ENCODE results near the gene PTPRM. TPM values are rescaled to one million over a fixed set of nuclear protein-coding genes. Genes with fewer than 3 reads are reported as not detected.

PTPRM gene
- total RNA-seq, 1 donor from 2014 or later = 59.0 TPM

DNA sequence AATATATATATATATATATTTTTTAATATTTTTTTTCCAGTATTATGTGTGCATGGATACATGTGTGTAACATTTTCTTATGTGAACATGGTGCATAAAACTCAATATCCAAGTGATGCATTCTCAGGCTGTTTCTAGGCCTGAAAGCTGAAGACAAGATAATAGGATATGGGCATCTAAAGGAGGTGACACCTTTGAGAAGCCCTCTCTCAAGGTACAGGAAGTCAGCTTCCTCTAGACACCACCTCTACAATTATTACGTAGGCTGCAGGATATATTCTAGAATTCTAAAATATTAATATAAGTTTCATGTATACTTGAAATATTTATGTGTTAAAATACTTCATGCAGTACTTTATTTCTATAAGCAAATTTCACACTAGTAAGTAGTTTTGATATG lies 327.5 kb downstream of the PTPRM start:
- no peak for DNase-seq (ENCODE audit: low read depth, low spot score)

DNA sequence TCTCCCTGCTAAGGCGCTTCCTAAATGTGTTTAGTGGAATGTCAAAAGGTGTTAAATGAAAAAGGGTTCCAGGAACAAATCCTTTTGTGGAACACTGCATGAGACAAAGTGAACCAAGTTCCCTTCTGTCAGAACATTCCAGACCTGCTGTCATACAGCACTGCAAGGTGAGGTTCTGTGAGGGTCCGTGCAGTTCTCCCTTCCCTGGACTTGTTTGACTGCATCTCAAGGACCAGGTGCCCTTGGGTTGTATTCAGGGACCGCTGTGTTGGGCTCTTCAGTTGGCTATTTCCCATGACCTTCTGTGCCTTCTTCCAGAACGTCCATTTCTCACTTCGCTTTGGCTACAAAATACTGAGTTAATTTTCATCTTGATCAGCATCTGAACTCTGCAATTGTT lies 328.2 kb downstream of the PTPRM start:
- no peak for DNase-seq (ENCODE audit: low read depth, low spot score)

DNA sequence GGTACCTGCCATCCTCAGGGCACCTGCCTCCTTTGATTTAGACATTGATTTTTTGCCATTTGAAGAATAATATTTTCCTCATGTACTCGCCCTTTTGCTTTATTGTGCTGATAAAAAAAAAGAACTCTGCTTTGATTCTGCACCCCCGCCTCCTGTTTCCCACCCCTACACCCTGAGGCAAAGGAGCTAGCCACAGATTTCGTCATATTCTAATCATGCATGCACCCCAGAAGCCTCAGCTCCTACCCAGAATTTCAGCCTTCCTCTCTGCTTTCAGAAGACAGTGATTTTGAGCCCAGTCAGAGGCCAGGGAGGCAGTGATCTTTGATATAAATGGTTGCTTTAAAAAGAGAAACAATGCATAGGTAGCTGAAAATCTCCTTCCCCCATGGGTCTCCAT lies 329.0 kb downstream of the PTPRM start:
- no peak for DNase-seq (ENCODE audit: low read depth, low spot score)

DNA sequence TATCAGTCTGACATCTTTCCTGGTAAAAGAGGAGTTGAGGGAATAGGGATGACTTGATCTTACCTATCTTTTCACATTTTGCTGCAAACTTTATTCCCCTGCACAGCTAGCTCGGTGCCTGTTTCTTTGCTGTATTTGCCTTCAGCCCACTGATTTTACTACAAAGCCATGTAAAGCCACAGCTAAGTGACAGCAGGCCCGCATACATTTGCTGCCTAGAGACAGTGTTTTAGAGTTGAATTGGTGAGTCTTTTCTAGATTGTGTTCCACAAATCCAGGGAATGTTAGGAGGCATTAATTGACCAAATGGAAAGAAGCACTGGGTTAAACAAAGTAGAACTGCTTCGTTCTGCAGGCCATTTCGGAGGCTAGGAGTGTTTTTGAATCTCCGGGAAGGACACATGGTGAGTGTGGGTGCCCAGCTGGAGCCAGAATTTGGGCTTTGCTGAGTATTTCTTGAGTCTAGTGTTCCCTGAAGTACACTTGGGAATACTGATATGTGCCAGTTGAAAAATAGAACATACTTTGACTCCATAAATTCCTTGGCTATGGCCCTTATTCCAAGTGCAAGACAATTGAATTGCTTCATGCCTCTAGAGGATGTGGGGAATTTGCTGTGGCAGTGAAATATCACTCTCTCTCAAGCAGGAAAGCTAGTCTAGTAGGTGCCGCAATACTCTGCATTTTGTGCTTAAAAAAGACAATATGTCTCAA lies 329.8 kb downstream of the PTPRM start:
- DNase-seq (ENCODE audit: low read depth, low spot score) = no peak

DNA sequence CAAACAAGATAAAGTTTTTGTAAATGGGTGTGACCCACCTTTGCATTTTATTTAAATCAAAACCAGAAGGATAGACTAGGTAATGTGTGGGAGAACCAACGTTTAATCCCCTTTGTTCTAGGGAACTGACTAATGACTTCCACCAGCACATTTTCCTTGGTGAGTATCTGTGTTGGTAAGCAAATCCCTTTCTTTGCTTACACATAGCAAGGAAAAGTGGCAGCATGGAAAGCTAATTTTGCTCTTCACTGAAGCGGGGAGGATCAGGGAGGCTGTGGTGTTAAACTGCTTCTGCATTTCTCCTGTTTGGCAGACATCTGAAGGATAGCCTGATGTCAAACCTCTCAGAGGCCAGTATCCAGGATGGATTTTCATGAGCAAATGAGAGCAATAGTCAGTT lies 331.1 kb downstream of the PTPRM start:
- DNase-seq (ENCODE audit: low read depth, low spot score) = no peak

DNA sequence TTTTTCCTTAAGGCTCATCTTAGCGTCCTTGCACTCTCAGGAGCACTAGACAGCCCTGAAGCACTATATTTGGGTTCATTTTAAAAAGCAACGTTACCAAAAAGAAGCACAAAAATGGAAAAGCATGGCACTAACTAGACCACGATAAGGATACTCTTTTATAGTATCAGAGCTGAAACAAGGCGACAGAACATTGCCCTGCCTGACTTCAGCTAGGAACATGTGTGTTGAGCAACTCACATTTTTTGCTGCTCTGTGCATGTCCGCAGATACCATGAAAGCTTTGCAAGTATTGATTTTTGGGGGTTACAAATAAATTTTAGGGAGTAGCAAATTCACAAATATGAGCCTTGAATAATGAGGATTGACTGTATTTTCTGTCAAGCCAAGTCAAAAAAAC lies 332.0 kb downstream of the PTPRM start:
- DNase-seq (ENCODE audit: low read depth, low spot score) = no peak

DNA sequence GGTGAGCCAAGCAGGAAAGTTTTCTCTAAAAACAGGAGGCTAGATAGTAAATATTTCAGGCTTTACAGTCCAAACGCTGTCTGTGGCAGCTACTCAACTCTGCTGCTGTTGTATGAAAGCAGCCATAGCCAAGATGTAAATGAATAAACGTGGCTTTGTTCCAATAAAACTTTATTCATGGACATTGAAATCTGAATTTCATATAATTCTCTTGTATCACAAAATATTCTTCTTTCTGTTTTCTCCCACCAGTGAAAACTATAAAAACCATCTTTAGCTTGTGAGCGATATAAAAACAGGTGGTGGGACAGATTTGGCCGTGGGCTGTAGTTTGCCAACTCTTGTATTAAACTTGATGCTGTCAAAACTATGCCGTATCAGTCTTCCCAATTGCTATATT lies 333.0 kb downstream of the PTPRM start:
- DNase-seq (ENCODE audit: low read depth, low spot score) = no peak

DNA sequence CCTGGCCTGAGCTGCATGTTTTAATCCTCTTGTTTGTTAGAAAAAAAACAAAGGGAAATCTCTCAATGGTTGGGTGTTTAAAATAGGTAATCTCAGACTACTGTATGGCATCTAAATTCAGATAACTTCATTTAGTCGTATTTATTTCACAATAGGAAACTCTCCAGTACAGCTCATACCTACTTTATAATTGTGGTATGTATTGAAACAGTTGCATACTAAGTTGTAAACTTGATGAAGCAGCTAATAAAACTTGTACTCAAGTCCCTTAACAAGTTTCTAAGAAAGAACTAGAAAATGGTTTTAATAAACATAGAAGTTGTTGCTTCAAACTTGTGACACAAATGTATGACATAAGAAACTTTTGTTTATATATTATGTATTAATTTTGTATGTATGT lies 334.5 kb downstream of the PTPRM start:
- DNase-seq (ENCODE audit: low read depth, low spot score) = no peak

DNA sequence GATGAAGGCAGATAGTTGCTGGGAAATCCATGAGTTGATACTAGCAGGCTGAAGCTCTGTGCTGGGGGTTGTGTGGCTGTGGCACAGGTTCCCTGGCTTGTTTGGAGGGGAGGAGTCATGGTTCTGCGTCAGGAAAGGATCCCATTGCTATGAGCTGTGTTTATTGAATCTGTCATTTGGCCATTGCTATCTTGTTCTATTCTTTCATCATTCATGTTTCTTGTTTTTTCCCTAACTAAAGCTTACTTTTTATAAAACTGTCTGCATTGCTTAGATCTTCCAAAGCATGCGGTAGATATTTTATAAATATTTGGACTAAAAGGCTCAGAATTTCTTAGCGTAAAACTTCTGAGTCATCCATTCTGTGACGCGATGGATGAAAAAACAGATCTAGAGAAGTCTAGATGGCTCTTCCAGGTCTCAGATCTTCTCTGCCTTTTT lies 335.3 kb downstream of the PTPRM start:
- no peak for DNase-seq (ENCODE audit: low read depth, low spot score)

DNA sequence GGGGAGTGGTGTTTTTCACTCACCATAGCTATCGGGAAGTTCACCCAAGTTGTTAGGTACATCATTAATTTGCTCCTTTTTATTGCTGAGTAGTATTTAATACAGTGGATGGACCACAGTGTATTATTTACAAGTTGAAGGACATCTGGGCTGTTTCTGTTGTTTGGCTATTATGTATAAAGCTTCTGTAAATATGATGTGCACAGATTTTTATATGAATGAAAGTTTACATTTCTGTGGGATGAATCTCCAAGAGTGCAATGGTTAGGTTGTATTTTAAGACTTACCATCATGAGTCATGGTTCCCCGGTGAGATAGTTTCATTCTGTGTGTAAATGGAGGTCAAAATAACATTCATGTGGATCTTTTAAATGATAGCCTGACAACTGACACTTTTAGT lies 337.4 kb downstream of the PTPRM start:
- DNase-seq (ENCODE audit: low read depth, low spot score) = no peak

DNA sequence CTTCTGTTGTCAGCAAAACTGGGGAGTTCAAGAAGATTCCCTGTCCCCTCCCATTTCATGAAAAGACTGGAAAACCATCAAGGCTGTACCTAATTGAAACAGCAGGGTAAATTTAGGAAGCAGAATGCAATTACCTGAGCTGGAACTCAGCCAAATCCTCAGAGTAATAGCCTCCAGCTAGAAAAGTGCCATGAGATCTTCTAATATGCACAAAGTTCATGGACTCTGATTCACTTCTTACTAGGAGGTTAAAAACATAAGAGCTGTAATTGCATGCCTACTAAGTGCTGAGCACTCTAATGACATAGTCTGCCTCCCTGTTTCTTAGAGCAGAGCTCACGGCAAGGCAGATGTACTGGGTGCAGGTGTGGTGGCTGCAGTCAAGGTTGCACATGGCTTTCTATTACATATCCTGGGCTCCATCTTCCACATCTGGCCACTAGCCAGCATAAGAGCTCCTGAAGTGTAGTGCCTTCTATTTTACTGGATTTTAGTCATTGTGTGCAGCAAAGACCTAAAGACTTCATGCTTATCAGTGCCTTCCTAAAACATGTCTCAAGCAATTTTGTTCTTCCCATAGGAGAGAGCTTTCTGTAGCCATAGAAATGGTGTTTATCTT lies 341.7 kb downstream of the PTPRM start:
- DNase-seq (ENCODE audit: low read depth, low spot score) = no peak

DNA sequence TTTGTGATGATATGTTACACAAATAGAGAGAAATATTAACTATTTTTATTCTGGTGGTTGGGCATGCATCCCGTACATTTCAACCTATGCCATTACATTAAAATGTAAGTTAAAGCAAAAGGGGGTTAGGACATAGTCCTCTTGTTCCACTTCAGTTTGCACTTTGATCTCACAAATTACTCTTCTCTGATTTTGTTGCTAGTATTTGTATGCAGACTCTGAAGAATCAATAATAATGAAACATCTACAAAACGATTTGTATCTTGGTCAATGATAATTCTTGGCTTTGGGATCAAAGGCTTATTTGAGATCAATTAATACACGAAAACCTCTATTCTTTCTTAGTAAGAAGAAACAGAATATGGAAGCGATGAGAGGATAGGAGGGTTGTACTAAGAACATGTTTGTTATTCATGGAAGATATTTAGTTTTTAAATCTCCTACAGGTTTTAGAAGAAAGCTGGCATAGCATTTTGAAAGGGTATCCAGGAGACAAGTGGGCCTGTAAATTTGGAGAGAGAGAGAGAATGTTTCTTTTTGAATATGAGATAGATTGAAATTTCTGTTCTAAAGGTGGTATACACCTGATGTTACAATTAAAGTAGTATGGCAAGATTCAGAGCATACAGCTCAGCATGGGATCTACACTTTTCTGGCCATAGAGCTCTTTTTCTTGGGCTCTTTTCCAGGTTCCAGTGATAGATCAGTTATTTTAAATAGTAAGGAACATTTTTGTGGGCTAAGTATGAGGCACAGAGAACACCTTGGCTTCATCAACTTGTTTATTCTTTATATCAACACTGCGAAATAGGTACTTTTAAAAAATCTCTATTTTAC lies 347.9 kb downstream of the PTPRM start:
- no peak for DNase-seq (ENCODE audit: low read depth, low spot score)

DNA sequence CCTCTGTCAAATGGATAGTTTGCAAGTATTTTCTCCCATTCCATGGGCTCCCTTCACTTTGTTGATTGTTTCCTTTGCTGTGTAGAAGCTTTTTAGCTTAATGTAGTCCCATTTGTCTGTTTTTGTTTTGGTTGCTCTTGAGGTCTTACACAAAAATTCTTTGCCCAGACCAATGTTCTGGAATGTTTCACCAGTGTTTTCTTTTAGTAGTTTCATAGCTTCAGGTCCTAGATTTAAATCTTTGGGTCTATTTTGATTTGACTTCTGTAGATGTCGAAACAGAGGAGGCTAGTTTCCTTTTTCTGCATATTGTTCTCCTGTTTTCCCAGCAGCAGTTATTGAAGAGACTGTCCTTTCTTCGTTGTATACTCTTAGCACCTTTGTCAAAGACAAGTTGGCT lies 351.6 kb downstream of the PTPRM start:
- DNase-seq (ENCODE audit: low read depth, low spot score) = no peak

DNA sequence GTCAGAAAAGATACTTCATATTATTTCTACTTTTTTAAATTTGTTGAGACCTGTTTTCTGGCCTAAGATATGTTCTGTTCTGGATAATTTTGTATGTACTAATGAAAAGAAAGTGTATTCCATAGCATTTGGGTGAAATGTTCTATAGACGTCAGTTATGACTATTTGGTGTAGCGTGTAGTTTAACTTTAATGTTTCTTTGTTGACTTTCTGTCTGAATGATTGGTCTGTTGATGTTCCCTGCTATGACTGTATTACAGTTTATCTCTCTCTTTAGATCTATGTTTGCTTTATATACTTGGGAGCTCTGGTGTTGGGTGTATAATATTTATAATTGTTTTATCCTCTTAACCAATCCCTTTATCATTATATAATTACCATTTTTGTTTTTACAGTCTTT lies 352.4 kb downstream of the PTPRM start:
- no peak for DNase-seq (ENCODE audit: low read depth, low spot score)

DNA sequence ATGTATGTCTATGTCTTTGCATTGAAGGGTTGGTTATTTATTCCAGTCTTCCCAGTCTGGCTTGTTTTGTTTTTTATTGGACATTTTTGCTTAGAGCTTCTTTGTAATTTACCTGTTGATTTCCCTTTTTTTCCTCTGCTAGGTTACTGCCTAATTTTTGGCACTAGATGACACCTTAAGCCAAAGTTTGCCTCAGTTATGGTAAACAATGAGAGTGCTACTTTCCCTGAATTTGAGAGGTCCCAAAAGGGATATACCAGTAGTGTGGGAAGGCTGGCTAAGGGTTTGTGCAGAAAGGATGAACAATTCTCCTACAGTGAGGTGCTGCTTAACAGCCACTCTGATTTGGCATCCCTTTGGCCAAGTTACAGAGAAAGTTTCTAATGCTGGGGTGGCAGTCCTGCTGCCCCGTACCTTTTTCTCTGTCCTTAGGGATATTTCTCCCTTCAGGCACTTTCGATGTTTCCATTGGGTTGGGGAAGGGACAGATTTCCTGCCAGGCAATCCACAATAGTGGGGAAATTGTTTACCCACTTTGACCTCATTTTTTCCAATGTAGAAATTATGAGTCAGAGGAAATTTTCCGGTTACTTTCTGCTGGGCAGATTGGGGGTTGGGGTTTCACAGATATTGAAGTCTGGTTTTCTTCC lies 354.9 kb downstream of the PTPRM start:
- peak; percentile 70 for DNase-seq (ENCODE audit: low read depth, low spot score)

DNA sequence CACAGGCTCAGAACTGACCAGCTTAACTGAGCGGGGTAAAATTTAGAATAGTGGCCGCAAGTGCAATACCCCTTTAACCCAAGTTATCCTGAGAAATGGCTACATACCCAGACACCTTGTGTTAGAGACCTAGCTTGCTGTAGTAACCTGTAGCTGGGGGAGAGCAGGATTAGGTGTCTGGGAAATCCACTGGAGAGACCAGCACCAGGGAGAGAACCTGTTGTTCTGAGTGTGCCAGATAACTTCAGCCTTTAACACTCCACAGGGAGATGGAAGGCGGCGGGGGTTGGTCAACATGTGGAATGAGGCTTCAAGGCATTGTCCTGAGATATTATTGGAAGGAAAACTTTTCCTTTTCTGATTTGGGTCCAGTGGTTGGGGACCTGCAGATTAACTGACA lies 356.0 kb downstream of the PTPRM start:
- no peak for DNase-seq (ENCODE audit: low read depth, low spot score)

DNA sequence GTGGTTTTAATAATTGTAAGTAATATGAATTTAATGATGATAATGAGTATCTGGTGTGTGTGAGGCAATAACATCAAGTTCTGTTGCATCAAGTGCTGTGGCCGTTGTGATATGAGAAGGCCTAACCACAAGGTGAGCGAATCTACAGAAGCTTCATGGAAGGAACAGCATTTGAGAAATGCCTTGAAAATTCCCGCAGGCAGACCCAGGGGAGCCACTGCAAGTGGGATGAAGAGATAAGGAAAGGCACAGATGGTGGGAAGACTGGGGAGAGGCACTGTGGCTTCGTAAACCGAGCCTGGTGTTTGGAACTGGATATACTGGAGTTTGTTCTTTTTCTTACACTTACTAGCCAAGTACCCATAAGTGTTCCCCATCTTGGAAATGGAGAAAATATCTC lies 357.5 kb downstream of the PTPRM start:
- no peak for DNase-seq (ENCODE audit: low read depth, low spot score)

DNA sequence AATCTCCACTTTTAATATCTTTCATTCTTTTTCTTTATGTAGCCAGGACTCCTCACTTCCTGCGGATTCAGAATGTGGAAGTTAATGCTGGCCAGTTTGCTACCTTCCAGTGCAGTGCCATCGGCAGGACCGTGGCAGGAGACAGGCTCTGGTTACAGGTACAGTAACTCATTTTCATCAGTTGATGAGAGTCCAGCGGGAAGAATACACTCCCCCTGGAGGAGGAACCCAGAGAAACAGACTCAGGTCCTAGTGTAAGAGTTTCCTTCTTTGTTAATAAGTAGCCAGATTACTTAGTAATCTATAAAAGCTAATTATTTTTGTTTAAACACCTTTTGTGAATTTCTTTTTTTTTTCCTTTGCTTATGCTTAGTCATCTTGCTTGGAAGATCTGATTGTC lies 359.4 kb downstream of the PTPRM start:
- DNase-seq (ENCODE audit: low read depth, low spot score) = no peak

DNA sequence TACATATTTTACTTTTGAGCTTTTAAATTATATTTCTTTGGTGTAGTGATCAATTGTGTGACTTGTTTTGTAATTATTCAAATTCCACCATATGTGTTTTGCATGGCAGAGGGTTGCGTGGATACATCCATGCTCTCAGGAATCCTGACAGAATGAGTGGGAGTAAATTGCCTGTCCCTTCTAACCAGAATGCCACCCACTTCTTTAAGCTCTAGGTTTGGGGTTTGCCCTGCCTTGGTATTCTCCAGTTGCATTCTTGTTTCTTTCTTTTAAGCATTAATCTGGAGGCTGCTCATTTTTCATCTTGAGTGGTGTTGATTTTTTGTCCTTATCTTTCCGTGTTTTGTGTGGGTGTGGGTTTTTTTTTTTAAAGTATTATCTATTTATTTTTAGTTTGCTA lies 360.0 kb downstream of the PTPRM start:
- no peak for DNase-seq (ENCODE audit: low read depth, low spot score)

DNA sequence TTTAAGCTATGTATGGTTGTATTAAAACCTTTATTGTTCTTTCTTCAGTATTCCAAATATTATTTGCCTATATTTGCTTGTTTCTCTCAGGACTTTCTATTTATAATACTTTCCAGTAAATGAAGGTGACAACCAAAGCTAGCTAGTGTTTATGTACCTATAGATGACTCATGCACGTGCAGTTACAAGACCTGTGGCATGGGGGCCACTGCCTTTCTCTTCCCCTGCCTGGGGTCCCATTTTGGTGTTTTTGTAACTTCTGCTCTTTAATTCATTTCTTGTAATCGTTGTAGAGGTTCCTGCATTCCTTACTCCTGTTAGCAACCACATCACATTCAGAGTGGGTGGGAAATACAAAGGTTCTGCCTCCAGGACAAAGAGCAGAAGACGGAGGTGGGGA lies 364.6 kb downstream of the PTPRM start:
- no peak for DNase-seq (ENCODE audit: low read depth, low spot score)

DNA sequence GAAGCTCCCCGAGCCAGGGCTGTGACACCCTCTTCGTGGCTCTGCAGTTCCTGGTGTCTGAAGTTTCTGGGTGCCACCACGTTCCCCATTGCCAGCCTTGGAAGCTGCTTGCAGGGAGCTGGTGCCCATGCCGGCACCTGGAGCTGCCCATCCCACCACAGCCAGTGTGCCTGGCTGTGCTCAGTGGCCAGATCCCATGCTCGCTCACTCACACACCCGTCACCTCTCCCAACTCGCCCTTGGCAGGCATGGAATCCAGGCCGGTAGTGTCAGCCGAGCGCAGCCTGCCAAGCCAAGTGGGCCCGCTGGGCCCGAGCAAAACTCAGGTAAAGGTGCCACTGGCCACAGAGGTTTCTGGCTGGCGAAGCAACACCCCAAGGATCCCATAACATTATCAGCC lies 370.2 kb downstream of the PTPRM start:
- no peak for DNase-seq (ENCODE audit: low read depth, low spot score)

DNA sequence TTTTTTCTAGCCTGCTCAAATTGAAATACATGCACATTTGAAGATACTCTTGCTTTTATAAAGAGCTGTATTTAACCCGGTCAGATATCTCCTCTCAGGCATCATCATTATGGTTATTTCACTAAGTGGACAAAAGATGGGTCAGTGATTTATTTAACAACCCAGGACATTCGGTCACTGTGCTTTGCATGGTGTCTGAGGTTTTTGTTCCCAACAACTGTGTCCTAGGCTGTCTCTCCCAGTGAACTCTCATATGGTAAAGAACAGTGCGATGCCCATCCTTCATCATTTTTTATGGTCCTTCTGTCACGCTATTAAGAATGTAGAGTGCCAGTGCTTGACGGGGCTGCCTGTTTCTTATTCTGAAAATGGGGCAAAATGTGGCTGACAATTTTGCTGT lies 372.4 kb downstream of the PTPRM start:
- DNase-seq (ENCODE audit: low read depth, low spot score) = no peak
